IMR-90 (cell line): Measurements from ENCODE around the gene METTL5. TPM values are rescaled to one million over a fixed set of nuclear protein-coding genes. Genes with fewer than 3 reads are reported as not detected.

Experiments used
- ATAC-seq: fragments of 200-7000 bp; cut with Tn5 transposase; 2 replicates; pipeline ENCODE4 v1.9.1; 2020; ENCODE audit warnings: low read depth, mild to moderate bottlenecking, moderate library complexity
- BruUV-seq: library from RNA; stranded (reverse); fragments of 400-500 nt; replicated peaks from 2 replicates; lab custom pipeline; 2021; lab: Mats Ljungman, UMichigan
- CTCF ChIA-PET: fragments of 300-600 bp; formaldehyde crosslinking; extraction: SDS; loops from one replicate; lab custom pipeline; 2021; ENCODE audit warnings: antibody characterized with exemption; lab: Yijun Ruan, JAX
- POLR2A ChIA-PET: fragments of 300-600 bp; sonication (Branson Sonifier 250); formaldehyde crosslinking; loops from one replicate; lab custom pipeline; 2022; ENCODE audit warnings: antibody characterized with exemption; ENCODE audit not compliant: unreplicated experiment; lab: Charles Lee
- DNase-seq: peaks from one replicate; pipeline ENCODE4 v3.0.0; 2013
- H2AFZ ChIP-seq: replicated peaks from 2 replicates; pipeline ENCODE3; 2013; ENCODE audit warnings: low read length, mild to moderate bottlenecking; ENCODE audit not compliant: poor library complexity
- H2AK5ac ChIP-seq: 2 replicates; pipeline ENCODE4 v1.6.1; 2013; ENCODE audit warnings: low read depth, low read length, inconsistent platforms
- H2AK9ac ChIP-seq: replicated peaks from 2 replicates; pipeline ENCODE3; 2013; ENCODE audit warnings: mild to moderate bottlenecking, low read depth, low read length, moderate library complexity; ENCODE audit not compliant: poor library complexity
- H2BK120ac ChIP-seq: 2 replicates; pipeline ENCODE4 v1.6.1; 2013; ENCODE audit warnings: low read depth, low read length, inconsistent platforms
- H2BK15ac ChIP-seq: 3 replicates; pipeline ENCODE4 v1.6.1; 2013; ENCODE audit warnings: low read depth, low read length, inconsistent platforms
- H2BK20ac ChIP-seq: 2 replicates; pipeline ENCODE4 v1.6.1; 2013; ENCODE audit warnings: low read depth, mild to moderate bottlenecking, inconsistent platforms, low read length, moderate library complexity
- H2BK5ac ChIP-seq: 2 replicates; pipeline ENCODE4 v1.6.1; 2013; ENCODE audit warnings: mild to moderate bottlenecking, low read depth, low read length, inconsistent platforms; ENCODE audit not compliant: poor library complexity, severe bottlenecking
- H3K14ac ChIP-seq: replicated peaks from 2 replicates; pipeline ENCODE4 v1.6.1; 2013; ENCODE audit warnings: low read depth, low read length, inconsistent platforms
- H3K18ac ChIP-seq: 2 replicates; pipeline ENCODE4 v1.6.1; 2013; ENCODE audit warnings: low read depth, low read length, control low read depth
- H3K23ac ChIP-seq: 2 replicates; pipeline ENCODE4 v1.6.1; 2013; ENCODE audit warnings: low read depth, low read length, inconsistent platforms
- H3K27ac ChIP-seq: 2 replicates; pipeline ENCODE4 v1.5.1; 2013; ENCODE audit warnings: mild to moderate bottlenecking, control low read depth, low read length; ENCODE audit not compliant: insufficient read depth
- H3K27me3 ChIP-seq: 2 replicates; pipeline ENCODE4 v1.6.1; 2013; ENCODE audit warnings: low read length; ENCODE audit not compliant: control insufficient read depth, insufficient read depth
- H3K36me3 ChIP-seq: 2 replicates; pipeline ENCODE4 v1.6.1; 2013; ENCODE audit warnings: low read length, mixed read lengths; ENCODE audit not compliant: control insufficient read depth, insufficient read depth
- H3K4ac ChIP-seq: 2 replicates; pipeline ENCODE4 v1.6.1; 2013; ENCODE audit warnings: low read depth, low read length, inconsistent platforms
- H3K4me1 ChIP-seq: 2 replicates; pipeline ENCODE4 v1.6.1; 2013; ENCODE audit warnings: low read length, mixed read lengths; ENCODE audit not compliant: control insufficient read depth, insufficient read depth
- H3K4me2 ChIP-seq: 2 replicates; pipeline ENCODE4 v1.6.1; 2013; ENCODE audit warnings: low read depth, mild to moderate bottlenecking, control low read depth, low read length, moderate library complexity
- H3K4me3 ChIP-seq: 2 replicates; pipeline ENCODE4 v1.5.1; 2013; ENCODE audit warnings: low read depth, mild to moderate bottlenecking, control low read depth, low read length, moderate library complexity; ENCODE audit not compliant: insufficient read depth
- H3K56ac ChIP-seq: 2 replicates; pipeline ENCODE4 v1.6.1; 2013; ENCODE audit warnings: low read length, inconsistent platforms; ENCODE audit not compliant: insufficient read depth; ENCODE audit errors: extremely low read depth
- H3K79me1 ChIP-seq, 2 experiments: 2 replicates each; pipeline ENCODE4 v1.6.1; 2013; ENCODE audit warnings: low read length in 2 of 2, inconsistent platforms in 1 of 2, low read depth in 1 of 2
- H3K9ac ChIP-seq: 2 replicates; pipeline ENCODE4 v1.6.1; 2013; ENCODE audit warnings: low read depth, low read length, control low read depth
- H3K9me1 ChIP-seq: 2 replicates; pipeline ENCODE4 v1.6.1; 2013; ENCODE audit warnings: low read length, inconsistent platforms; ENCODE audit not compliant: insufficient read depth
- H3K9me3 ChIP-seq: 2 replicates; pipeline ENCODE4 v1.6.1; 2013; ENCODE audit warnings: low read length; ENCODE audit not compliant: control insufficient read depth, insufficient read depth
- H4K20me1 ChIP-seq: 2 replicates; pipeline ENCODE4 v1.6.1; 2013; ENCODE audit warnings: low read length, inconsistent platforms; ENCODE audit not compliant: insufficient read depth
- H4K5ac ChIP-seq: 2 replicates; pipeline ENCODE4 v1.6.1; 2013; ENCODE audit warnings: mild to moderate bottlenecking, low read depth, low read length, control low read depth
- H4K8ac ChIP-seq, 2 experiments: 2 replicates each; pipeline ENCODE4 v1.6.1; 2013; ENCODE audit warnings: low read depth in 2 of 2, low read length in 2 of 2, control low read depth in 1 of 2, inconsistent platforms in 1 of 2
- H4K91ac ChIP-seq: 2 replicates; pipeline ENCODE4 v1.6.1; 2013; ENCODE audit warnings: low read depth, low read length, inconsistent platforms; ENCODE audit not compliant: insufficient read depth
- BHLHE40 ChIP-seq: fragments of 150-350 bp; IDR thresholded peaks from 2 replicates; pipeline ENCODE4 v1.6.1; 2016; ENCODE audit warnings: mild to moderate bottlenecking, low read depth, low read length
- CEBPB ChIP-seq: IDR thresholded peaks from 2 replicates; pipeline ENCODE4 v1.6.1; 2012; ENCODE audit warnings: low read depth, low read length, improper control_type of control experiment
- CTCF ChIP-seq: conservative IDR thresholded peaks from 2 replicates; pipeline ENCODE4 v1.5.1; 2012; ENCODE audit warnings: mild to moderate bottlenecking, low read depth, low read length, improper control_type of control experiment
- ELK1 ChIP-seq: fragments of 150-350 bp; IDR thresholded peaks from 2 replicates; pipeline ENCODE4 v1.6.1; 2016; ENCODE audit warnings: low read depth, mild to moderate bottlenecking, low read length, moderate library complexity, borderline replicate concordance
- MAZ ChIP-seq: IDR thresholded peaks from 2 replicates; pipeline ENCODE4 v1.6.1; 2012; ENCODE audit warnings: low read depth, mild to moderate bottlenecking, low read length, improper control_type of control experiment, moderate library complexity, borderline replicate concordance
- RAD21 ChIP-seq: IDR thresholded peaks from 2 replicates; pipeline ENCODE4 v1.6.1; 2012; ENCODE audit warnings: low read length, improper control_type of control experiment
- RCOR1 ChIP-seq: IDR thresholded peaks from 2 replicates; pipeline ENCODE4 v1.6.1; 2012; ENCODE audit warnings: mild to moderate bottlenecking, low read length, improper control_type of control experiment; ENCODE audit not compliant: insufficient replicate concordance
- WGBS, 2 experiments: methylation state at CpG; one replicate each; pipeline versions ENCODE4 v1.1.5 to v1.1.7; 2013; ENCODE audit warnings: missing lambda C conversion rate in 2 of 2; ENCODE audit not compliant: insufficient read length in 1 of 2; ENCODE audit errors: extremely low coverage in 2 of 2; 5-methylcytosine and 5-hydroxymethylcytosine counted together
- dilution Hi-C: fragments of 300-500 bp; cut with HindIII; formaldehyde crosslinking; loops from one replicate; pipeline ENCODE4 v1.14.3; 2018; ENCODE audit warnings: low sequenced_read_pairs; ENCODE audit not compliant: unreplicated experiment
- in situ Hi-C: fragments of 300-500 bp; cut with MboI; formaldehyde crosslinking; loops from 3 replicates; pipeline ENCODE4 v1.14.3; 2019; ENCODE audit warnings: low sequenced_read_pairs, inconsistent platforms, mixed read lengths
- intact Hi-C: fragments of 100-400 bp; cut with micrococcal nuclease; formaldehyde crosslinking; loops from 2 replicates; pipeline ENCODE4 v1.10.0; 2022
- polyA plus RNA-seq, 3 experiments: library from polyadenylated mRNA; depleted of rRNA; stranded (reverse); fragments of >200 nt; gene quantifications; 2 replicates each; pipeline ENCODE4 v1.2.3, GENCODE V29; 2012; ENCODE audit warnings: low replicate concordance in 1 of 3
- total RNA-seq: library from RNA; depleted of rRNA; stranded (reverse); fragments of >200 nt; gene quantifications from 2 replicates; pipeline ENCODE4 v1.2.3, GENCODE V29; 2012

Gene METTL5
- total and polyA plus RNA-seq, 2 of the 4 experiments (the other 2 are of a cell fraction) = 38.3 to 49.8 TPM

- Histone ChIP-seq H3K56ac (no peak overlapping the region), H3K79me1 (peaks cover 0 to 4% of the 10 kb centered on the region in 2 experiments; a peak in 1 of 4 replicates)
- WGBS, 2 experiments = 0% methylated on average over 1 of the region's 2 CpGs; no CpG with 5 or more reads in 1 of the 2 experiments
These were observed 29.5 kb downstream of the METTL5 start for GRCh38 chr2:169795181-169795580.

More at GRCh38 chr2:169795181-169795580, 29.5 kb downstream of the METTL5 start:
- Histone ChIP-seq H4K5ac (no peak overlapping the region), H3K18ac (no peak overlapping the region), H3K14ac (no peak overlapping the region), H3K9me1 (no peaks in the 10 kb centered on the region), H3K23ac (no peak overlapping the region), H2AFZ (no peak overlapping the region), H2AK5ac (no peak overlapping the region), H3K4me3 (no peak overlapping the region), H2BK15ac (no peak overlapping the region), H3K9ac (no peak overlapping the region), H2AK9ac (no peak overlapping the region), H3K4me2 (no peak overlapping the region), H3K9me3 (no peaks in the 10 kb centered on the region), H4K8ac (no peak overlapping the region), H3K4ac (no peak overlapping the region), H3K36me3 (no peaks in the 10 kb centered on the region), H2BK20ac (no peak overlapping the region), H2BK120ac (no peak overlapping the region), H3K27ac (no peak overlapping the region), H3K4me1 (no peaks in the 10 kb centered on the region), H2BK5ac (no peak overlapping the region), H3K27me3 (no peaks in the 10 kb centered on the region), H4K91ac (no peak overlapping the region), H4K20me1 (no peaks in the 10 kb centered on the region)
- POLR2A ChIA-PET = no interaction called here
- BruUV-seq = no TSS peak
- DNase-seq (no peak), ATAC-seq (no peak)
- intact Hi-C loops (loop anchor here (10.0 kb wide), 1 partner anchor 220 kb away; the partner anchor contains the start of gene FASTKD1), dilution Hi-C loops (no loop called here), in situ Hi-C loops (no loop called here)
- CTCF ChIA-PET = interaction anchor here (0.6 kb wide), 2 partner anchors 96 to 1002 kb away, joined by 5 to 6 read pairs; no protein-coding TSS in a partner anchor
- TF ChIP-seq BHLHE40 = no peak
- TF ChIP-seq CEBPB = peak; percentile 48
- TF ChIP-seq RCOR1 = no peak
- no peak for TF ChIP-seq CTCF
- no peak for TF ChIP-seq RAD21
- no peak for TF ChIP-seq ELK1
- no peak for TF ChIP-seq MAZ
